ENCODE measurements around the gene OR10T2.
A peak's percentile ranks its signal among the peaks of the same experiment; 100 is the strongest.
"Not testable (repeated sequence)": the region's sequence is repeated elsewhere in the genome, so short reads cannot be mapped to it uniquely, and the experiment has no call there.

Gene OR10T2

DNA sequence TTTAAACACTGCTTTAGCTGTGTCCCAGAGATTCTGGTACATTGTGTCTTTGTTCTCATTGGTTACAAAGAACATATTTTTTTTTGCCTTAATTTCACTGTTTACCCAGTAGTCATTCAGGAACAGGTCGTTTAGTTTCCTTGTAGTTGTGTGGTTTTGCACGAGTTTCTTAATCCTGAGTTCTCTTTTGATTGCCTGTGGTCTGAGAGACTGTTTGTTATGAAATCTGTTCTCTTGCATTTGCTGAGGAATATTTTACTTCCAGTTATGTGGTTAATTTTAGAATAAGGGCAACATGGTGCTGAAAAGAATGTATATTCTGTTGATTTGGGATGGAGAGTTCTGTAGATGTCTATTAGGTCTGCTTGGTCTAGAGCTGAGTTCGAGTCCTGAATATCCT is 30.9 kb upstream of the OR10T2 start:
- not testable (repeated sequence) for H3K4me3 ChIP-seq (replicated peaks; ENCODE audit: insufficient read depth, low read length); H3K27me3 ChIP-seq (ENCODE audit: insufficient read depth, poor library complexity, severe bottlenecking)
- TF ChIP-seq, protein P1, sequence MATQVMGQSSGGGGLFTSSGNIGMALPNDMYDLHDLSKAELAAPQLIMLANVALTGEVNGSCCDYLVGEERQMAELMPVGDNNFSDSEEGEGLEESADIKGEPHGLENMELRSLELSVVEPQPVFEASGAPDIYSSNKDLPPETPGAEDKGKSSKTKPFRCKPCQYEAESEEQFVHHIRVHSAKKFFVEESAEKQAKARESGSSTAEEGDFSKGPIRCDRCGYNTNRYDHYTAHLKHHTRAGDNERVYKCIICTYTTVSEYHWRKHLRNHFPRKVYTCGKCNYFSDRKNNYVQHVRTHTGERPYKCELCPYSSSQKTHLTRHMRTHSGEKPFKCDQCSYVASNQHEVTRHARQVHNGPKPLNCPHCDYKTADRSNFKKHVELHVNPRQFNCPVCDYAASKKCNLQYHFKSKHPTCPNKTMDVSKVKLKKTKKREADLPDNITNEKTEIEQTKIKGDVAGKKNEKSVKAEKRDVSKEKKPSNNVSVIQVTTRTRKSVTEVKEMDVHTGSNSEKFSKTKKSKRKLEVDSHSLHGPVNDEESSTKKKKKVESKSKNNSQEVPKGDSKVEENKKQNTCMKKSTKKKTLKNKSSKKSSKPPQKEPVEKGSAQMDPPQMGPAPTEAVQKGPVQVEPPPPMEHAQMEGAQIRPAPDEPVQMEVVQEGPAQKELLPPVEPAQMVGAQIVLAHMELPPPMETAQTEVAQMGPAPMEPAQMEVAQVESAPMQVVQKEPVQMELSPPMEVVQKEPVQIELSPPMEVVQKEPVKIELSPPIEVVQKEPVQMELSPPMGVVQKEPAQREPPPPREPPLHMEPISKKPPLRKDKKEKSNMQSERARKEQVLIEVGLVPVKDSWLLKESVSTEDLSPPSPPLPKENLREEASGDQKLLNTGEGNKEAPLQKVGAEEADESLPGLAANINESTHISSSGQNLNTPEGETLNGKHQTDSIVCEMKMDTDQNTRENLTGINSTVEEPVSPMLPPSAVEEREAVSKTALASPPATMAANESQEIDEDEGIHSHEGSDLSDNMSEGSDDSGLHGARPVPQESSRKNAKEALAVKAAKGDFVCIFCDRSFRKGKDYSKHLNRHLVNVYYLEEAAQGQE (IDR thresholded peaks at IDR 0.05; ENCODE audit: insufficient replicate concordance, low read depth) = peak; percentile 53
- TF ChIP-seq SPI1 (IDR thresholded peaks at IDR 0.05; ENCODE audit: borderline replicate concordance, low read depth) (peak; percentile 10; the same call in 1 of the 2 replicates), POLR2AphosphoS5 (IDR thresholded peaks at IDR 0.05; ENCODE audit: low read depth) (peak; percentile 51; the same call in 1 of the 2 replicates)
- DNase-seq (ENCODE audit: low read depth in 1 of 2, low spot score in 1 of 2) = peak; percentile 10 to 74
- H3K27ac ChIP-seq (replicated peaks) = peak overlapping the region; percentile 65

DNA sequence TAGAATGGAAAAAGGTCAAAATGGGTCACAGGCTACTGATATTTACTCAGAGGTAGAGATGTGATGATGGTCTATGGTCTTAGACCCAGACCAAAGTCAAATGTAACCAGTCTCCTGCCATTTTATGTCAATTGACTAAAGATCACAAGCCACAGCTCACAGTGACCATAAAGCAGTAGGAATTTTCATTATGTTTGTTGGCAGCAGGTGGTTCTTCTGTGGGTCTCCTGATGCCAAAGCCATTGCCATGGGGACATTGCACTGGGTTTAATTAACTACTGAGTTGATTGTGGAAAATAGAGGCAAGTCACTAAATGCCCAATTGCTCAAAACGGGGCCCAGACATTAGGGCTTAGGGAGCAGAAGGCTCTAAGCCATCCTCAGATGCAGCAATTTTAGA is 26.9 kb upstream of the OR10T2 start, which contains the start of gene OR10K2:
TSS of gene OR10K2 (minus strand) at position 101 of the 400 bp plus-strand sequence. CDS start 5,371 bp downstream, outside the sequence.
- H3K27ac ChIP-seq (replicated peaks) = no peak within 1 kb of the TSS; the same call in 1 of the 2 replicates
- TF ChIP-seq POLR2AphosphoS5 (IDR thresholded peaks at IDR 0.05; ENCODE audit: low read depth) = no peak
- no peak for TF ChIP-seq GABPA (IDR thresholded peaks at IDR 0.05; ENCODE audit: low read depth)
- TF ChIP-seq, protein P2, sequence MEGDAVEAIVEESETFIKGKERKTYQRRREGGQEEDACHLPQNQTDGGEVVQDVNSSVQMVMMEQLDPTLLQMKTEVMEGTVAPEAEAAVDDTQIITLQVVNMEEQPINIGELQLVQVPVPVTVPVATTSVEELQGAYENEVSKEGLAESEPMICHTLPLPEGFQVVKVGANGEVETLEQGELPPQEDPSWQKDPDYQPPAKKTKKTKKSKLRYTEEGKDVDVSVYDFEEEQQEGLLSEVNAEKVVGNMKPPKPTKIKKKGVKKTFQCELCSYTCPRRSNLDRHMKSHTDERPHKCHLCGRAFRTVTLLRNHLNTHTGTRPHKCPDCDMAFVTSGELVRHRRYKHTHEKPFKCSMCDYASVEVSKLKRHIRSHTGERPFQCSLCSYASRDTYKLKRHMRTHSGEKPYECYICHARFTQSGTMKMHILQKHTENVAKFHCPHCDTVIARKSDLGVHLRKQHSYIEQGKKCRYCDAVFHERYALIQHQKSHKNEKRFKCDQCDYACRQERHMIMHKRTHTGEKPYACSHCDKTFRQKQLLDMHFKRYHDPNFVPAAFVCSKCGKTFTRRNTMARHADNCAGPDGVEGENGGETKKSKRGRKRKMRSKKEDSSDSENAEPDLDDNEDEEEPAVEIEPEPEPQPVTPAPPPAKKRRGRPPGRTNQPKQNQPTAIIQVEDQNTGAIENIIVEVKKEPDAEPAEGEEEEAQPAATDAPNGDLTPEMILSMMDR (IDR thresholded peaks at IDR 0.05; ENCODE audit: insufficient read depth, low read length) = no peak
- TF ChIP-seq, protein P1 (IDR thresholded peaks at IDR 0.05; ENCODE audit: insufficient replicate concordance, low read depth) = no peak
- TF ChIP-seq SPI1 (IDR thresholded peaks at IDR 0.05; ENCODE audit: borderline replicate concordance, low read depth) = no peak
- no peak for DNase-seq (ENCODE audit: low read depth in 1 of 2, low spot score in 1 of 2)

DNA sequence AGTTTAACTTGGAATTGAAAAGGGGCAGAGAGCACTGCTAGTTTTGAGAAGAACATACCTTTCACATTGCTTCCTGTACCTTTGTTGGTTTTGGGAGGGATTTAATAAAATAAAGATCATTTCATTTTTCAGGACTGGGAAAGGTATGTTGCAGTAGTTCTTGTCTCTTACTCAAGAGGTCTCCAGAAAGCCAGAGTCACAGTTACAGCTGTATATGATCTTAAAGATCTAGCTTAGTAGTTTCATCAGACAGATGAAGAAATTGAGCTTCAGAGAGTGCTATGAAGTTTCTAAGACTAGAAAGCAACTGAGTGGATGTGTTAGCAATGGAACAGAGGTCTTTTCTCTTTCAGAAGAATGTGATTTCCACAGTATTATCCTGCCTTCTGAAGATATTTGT is 25.8 kb upstream of the OR10T2 start:
- TF ChIP-seq SPI1 (IDR thresholded peaks at IDR 0.05; ENCODE audit: borderline replicate concordance, low read depth) (no peak), GABPA (IDR thresholded peaks at IDR 0.05; ENCODE audit: low read depth) (no peak), POLR2AphosphoS5 (IDR thresholded peaks at IDR 0.05; ENCODE audit: low read depth) (no peak)
- TF ChIP-seq, protein P1 (IDR thresholded peaks at IDR 0.05; ENCODE audit: insufficient replicate concordance, low read depth) = no peak
- TF ChIP-seq, protein P2 (IDR thresholded peaks at IDR 0.05; ENCODE audit: insufficient read depth, low read length) = no peak
- Histone ChIP-seq H3K27me3 (ENCODE audit: insufficient read depth, poor library complexity, severe bottlenecking) (no peaks in the 10 kb centered on the region), H3K27ac (replicated peaks) (no peak overlapping the region; the same call in 1 of the 2 replicates), H3K4me3 (replicated peaks; ENCODE audit: insufficient read depth, low read length) (no peak overlapping the region)
- peak; percentile 12 to 48 for DNase-seq (ENCODE audit: low read depth in 1 of 2, low spot score in 1 of 2)

More for the DNA sequence above, 26.9 kb upstream of the OR10T2 start, which contains the start of gene OR10K2:
- Histone ChIP-seq H3K4me3 (replicated peaks; ENCODE audit: insufficient read depth, low read length) (no peak within 1 kb of the TSS), H3K27me3 (ENCODE audit: insufficient read depth, poor library complexity, severe bottlenecking) (no peaks in the 10 kb centered on the region)

All from HL-60 (cell line).